ENCODE data around the gene MORC2.

MORC2 gene

GRCh38 chr22:30927806-30928205 is 40.8 kb downstream of the MORC2 start:
- in situ Hi-C loops (cut with HindIII; ENCODE audit: low sequenced_read_pairs): no loop called here
- H3K4me3 ChIP-seq (ENCODE audit: low read depth, low read length): no peak overlapping the region
- DNase-seq (ENCODE audit: low read depth, low spot score): no peak
- TF ChIP-seq, protein P1, sequence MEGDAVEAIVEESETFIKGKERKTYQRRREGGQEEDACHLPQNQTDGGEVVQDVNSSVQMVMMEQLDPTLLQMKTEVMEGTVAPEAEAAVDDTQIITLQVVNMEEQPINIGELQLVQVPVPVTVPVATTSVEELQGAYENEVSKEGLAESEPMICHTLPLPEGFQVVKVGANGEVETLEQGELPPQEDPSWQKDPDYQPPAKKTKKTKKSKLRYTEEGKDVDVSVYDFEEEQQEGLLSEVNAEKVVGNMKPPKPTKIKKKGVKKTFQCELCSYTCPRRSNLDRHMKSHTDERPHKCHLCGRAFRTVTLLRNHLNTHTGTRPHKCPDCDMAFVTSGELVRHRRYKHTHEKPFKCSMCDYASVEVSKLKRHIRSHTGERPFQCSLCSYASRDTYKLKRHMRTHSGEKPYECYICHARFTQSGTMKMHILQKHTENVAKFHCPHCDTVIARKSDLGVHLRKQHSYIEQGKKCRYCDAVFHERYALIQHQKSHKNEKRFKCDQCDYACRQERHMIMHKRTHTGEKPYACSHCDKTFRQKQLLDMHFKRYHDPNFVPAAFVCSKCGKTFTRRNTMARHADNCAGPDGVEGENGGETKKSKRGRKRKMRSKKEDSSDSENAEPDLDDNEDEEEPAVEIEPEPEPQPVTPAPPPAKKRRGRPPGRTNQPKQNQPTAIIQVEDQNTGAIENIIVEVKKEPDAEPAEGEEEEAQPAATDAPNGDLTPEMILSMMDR (IDR thresholded peaks at IDR 0.05; ENCODE audit: low read depth, low read length): no peak

DNA sequence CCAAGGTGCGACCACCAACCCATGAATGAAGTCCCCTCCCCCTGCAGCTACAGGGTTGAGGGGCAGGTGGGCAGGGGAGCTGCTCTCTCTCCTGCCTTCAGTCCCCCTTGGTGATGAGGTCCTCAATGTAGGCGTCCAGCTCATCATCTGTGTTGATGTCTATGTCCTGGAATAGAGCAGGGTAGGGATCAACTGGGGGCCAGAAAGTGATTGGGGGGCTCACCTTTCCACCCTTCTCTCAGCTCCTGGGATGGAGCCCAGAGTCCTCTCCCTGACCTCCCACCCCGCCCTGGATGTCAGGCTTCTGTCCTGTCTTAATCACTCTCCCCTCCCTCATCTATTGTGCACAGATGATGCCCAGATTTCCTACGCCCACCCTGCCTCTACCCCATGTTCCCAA is 41.9 kb downstream of the MORC2 start:
- no peak for DNase-seq (ENCODE audit: low read depth, low spot score)
- in situ Hi-C loops (cut with HindIII; ENCODE audit: low sequenced_read_pairs): no loop called here
- H3K4me3 ChIP-seq (ENCODE audit: low read depth, low read length): no peak overlapping the region
- TF ChIP-seq, protein P1 (IDR thresholded peaks at IDR 0.05; ENCODE audit: low read depth, low read length): no peak

DNA sequence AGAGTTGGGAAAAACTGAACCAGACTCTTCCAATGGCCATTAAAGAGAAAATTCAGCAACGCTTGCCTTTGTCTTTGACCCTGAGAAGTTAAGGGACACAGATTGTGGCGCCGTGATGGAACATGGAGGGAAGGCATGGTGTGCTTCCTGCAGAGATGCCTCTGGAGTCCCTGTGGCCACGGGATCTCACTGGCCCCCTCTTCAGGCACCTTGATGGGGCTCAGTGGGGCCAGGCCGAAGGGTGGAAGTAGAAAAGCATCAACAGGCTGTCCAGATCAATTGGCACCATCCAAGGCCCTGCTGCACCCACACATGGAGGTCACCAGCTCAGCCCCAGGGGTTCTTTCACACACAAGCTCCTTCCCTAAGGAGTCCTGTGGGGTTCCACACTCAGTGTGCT is 42.9 kb downstream of the MORC2 start:
- no peak overlapping the region for H3K4me3 ChIP-seq (ENCODE audit: low read depth, low read length)
- no peak for DNase-seq (ENCODE audit: low read depth, low spot score)
- TF ChIP-seq, protein P1 (IDR thresholded peaks at IDR 0.05; ENCODE audit: low read depth, low read length): no peak
- in situ Hi-C loops (cut with HindIII; ENCODE audit: low sequenced_read_pairs): no loop called here

- no peak overlapping the region for H3K4me3 ChIP-seq (ENCODE audit: low read depth, low read length)
- no peak for DNase-seq (ENCODE audit: low read depth, low spot score)
- in situ Hi-C loops (cut with HindIII; ENCODE audit: low sequenced_read_pairs): no loop called here
- TF ChIP-seq, protein P1 (IDR thresholded peaks at IDR 0.05; ENCODE audit: low read depth, low read length): no peak
These were observed 45.2 kb downstream of the MORC2 start for GRCh38 chr22:30923168-30923900.

GRCh38 chr22:30922151-30922611 is 46.4 kb downstream of the MORC2 start:
- H3K4me3 ChIP-seq (ENCODE audit: low read depth, low read length): peak overlapping the region; percentile 24
- TF ChIP-seq, protein P1 (IDR thresholded peaks at IDR 0.05; ENCODE audit: low read depth, low read length): no peak
- DNase-seq (ENCODE audit: low read depth, low spot score): peak; percentile 10
- in situ Hi-C loops (cut with HindIII; ENCODE audit: low sequenced_read_pairs): no loop called here

DNA sequence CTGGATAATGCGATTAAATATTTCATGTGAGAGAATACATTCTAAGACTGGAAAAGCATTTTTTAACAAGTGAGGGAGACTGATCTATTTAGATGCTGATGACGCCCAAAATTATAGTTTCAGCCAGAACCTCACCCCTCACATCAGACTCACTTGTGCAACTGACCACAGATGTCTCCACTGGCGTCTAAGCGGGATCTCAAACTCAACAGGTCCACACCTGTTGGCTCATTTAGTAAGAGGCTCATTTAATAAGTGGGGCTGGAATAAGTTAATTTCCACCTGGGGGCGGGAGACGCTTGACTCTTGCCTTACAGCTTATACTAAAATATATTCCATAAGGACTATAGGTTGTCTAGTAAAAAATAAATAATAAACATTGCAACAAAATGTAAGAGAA is 47.5 kb downstream of the MORC2 start:
- DNase-seq (ENCODE audit: low read depth, low spot score): no peak
- in situ Hi-C loops (cut with HindIII; ENCODE audit: low sequenced_read_pairs): no loop called here
- TF ChIP-seq, protein P1 (IDR thresholded peaks at IDR 0.05; ENCODE audit: low read depth, low read length): no peak
- H3K4me3 ChIP-seq (ENCODE audit: low read depth, low read length): no peak overlapping the region

Measured in astrocyte of the spinal cord (primary cell).